ENCODE results near the gene OR6C2. TPM values are rescaled to one million over a fixed set of nuclear protein-coding genes. Genes with fewer than 3 reads are reported as not detected.

Gene OR6C2
- total RNA-seq = not detected in 2 replicates

DNA sequence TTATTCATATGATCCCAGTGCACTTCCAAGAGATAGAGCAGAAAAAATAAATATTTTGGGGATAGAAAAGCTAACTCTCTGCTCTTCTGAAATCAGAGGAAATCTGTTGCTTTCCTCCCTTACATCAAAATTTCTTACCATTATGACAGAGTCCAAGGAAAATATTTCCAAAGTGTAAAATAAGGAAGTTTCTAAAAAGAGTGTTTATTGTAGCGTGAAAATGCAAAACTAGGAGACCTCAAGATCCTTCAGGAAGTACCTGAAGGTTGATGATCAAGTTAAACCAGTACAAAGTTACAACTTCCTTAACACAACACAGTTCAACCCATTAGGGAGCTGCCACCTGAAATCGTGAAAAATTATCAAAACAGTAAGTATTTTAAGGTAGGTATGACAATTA is at the start of gene OR6C2:
OR6C2 (plus strand) TSS at position 301 of the 400 bp plus-strand sequence. CDS start 8,138 bp downstream, outside the sequence.

DNA sequence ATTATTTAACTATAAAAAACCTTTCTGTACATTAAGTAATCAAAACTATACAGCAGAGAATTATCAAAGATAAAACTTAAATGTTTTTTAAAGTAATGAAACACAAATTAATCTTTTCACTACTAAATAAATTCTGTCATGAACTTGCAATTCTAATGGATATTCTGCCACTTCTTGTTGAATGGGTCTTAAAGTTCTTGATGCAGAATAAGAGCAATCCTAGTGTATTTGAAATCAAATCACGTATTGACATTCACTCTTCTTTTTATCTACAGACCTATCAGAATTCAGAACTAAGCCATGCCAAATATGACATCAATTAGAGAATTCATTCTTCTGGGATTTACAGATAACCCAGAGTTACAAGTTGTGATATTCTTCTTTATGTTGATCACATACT is 43.6 kb upstream of the OR6C2 start, which contains the start of gene OR6C65:
OR6C65 (plus strand) TSS at position 301 of the 400 bp plus-strand sequence; CDS start at position 301, 0 bp downstream.

DNA sequence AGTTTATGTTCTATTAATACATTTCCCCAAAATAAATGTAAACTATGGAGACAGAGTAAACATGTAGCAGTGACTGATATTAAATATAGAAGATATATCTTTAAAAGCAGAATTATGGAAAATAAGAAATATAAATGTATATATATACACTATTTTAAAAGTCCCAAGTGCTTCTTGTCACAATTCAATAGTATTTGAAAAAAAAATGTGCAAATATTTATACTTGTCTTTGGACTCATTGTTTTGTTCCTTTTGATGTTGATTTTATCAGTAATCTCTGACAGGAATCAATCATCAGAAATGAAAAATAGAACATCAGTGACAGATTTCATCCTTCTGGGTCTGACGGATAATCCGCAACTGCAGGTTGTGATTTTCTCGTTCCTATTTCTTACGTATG is 17.9 kb upstream of the OR6C2 start, which contains the start of gene OR6C76:
OR6C76 (plus strand) TSS at position 301 of the 400 bp plus-strand sequence; CDS start at position 301, 0 bp downstream.

DNA sequence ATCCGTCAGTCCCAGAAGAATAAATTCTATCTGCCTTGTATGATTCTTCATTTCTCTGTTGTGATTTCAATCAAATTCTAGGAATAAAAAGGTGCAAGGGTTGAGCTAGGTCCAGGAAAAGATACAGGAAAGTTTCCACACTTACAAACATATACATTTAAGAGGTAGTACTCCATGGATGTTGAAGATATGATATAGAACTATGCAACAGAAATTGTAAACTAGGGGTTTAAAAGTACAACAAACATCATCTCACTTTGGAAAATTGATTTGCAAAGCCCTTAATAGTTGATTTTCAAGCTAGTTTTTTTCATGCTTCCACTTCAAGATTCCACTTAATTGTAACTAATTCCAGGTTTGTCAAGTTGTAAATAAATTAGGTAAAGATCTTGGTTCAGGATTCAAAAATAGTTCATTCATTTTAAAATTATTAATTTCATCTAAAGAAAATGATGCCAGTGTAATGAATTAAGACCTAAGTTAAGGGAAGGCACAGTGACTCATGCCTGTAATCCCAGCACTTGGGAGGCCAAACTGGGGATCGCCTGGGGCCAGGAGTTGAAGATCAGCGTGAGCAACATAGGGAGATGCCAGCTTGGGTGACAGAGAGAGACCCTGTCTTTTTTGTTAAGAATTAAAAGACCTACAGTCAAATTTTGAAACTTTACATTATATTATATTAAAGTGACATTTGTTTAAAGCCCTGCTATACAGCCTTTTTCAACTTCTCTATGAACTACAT is 26.4 kb downstream of the OR6C2 start, which contains the start of gene OR6C70:
OR6C70 (minus strand) TSS at position 51 of the 742 bp plus-strand sequence; CDS start at position 51, 0 bp downstream.

DNA sequence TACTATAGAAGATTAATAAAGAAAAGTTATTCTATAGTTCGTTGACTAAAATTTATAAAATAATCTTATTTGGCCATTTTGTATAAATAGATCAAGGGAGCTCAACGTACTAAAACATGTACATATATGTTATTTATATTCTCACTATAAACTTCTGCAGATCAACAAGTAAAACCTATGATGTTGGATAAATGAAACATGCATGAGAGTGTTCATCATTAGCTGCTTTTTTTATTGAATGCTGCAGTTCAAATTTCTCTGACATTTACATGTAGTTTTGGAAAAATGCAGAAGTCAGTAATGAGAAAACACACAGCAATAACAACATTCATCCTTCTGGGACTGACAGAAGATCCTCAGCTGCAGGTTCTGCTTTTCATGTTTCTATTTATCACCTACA is 48.2 kb downstream of the OR6C2 start, which contains the start of gene OR6C68:
OR6C68 (plus strand) TSS at position 301 of the 400 bp plus-strand sequence; CDS start at position 301, 0 bp downstream.

Other genes starting within 250 kb of the OR6C2 start
- gene OR10A7, start 223.1 kb upstream of the OR6C2 start, total RNA-seq = not detected in 2 replicates
- gene OR6C74, start 199.5 kb upstream of the OR6C2 start, total RNA-seq = not detected in 2 replicates
- gene OR6C6, start 147.5 kb upstream of the OR6C2 start, total RNA-seq = not detected in 2 replicates
- gene OR6C1, start 129.7 kb upstream of the OR6C2 start, total RNA-seq = not detected in 2 replicates
- gene OR6C3, start 113.3 kb upstream of the OR6C2 start, total RNA-seq = not detected in 2 replicates
- gene OR6C75, start 81.1 kb upstream of the OR6C2 start, total RNA-seq = not detected in 2 replicates
- not detected in 2 replicates for gene OR6C65, start 43.5 kb upstream of the OR6C2 start, total RNA-seq
- not detected in 2 replicates for gene OR6C76, start 17.8 kb upstream of the OR6C2 start, total RNA-seq
- gene OR6C70, start 26.1 kb downstream of the OR6C2 start, total RNA-seq = not detected in 2 replicates
- not detected in 2 replicates for gene OR6C68, start 48.3 kb downstream of the OR6C2 start, total RNA-seq
- not detected in 2 replicates for gene OR6C4, start 105.5 kb downstream of the OR6C2 start, total RNA-seq
- not detected in 2 replicates for gene OR2AP1, start 128.4 kb downstream of the OR6C2 start, total RNA-seq
- not detected in 2 replicates for gene OR10P1, start 192.8 kb downstream of the OR6C2 start, total RNA-seq

All from vein endothelial cell (primary cell).